ENCODE results near the gene SON.

The SON gene

GRCh38 chr21:33510826-33511225 is 32.0 kb upstream of the SON start:
- DNase-seq (ENCODE audit: low read depth) = no peak
- TF ChIP-seq CTCF (IDR thresholded peaks at IDR 0.05; ENCODE audit: low read length, missing control alignments) = no peak
- H3K4me3 ChIP-seq (replicated peaks; ENCODE audit: low read depth, low read length) = no peak overlapping the region

- TF ChIP-seq CTCF (IDR thresholded peaks at IDR 0.05; ENCODE audit: low read length, missing control alignments) = no peak
- H3K4me3 ChIP-seq (replicated peaks; ENCODE audit: low read depth, low read length) = no peak overlapping the region
- no peak for DNase-seq (ENCODE audit: low read depth)
Measured at GRCh38 chr21:33511639-33512038, 31.2 kb upstream of the SON start.

GRCh38 chr21:33512481-33512880 is 30.4 kb upstream of the SON start:
- no peak for TF ChIP-seq CTCF (IDR thresholded peaks at IDR 0.05; ENCODE audit: low read length, missing control alignments)
- no peak overlapping the region for H3K4me3 ChIP-seq (replicated peaks; ENCODE audit: low read depth, low read length)
- no peak for DNase-seq (ENCODE audit: low read depth)

GRCh38 chr21:33514229-33514628 is 28.6 kb upstream of the SON start:
- no peak overlapping the region for H3K4me3 ChIP-seq (replicated peaks; ENCODE audit: low read depth, low read length)
- peak; percentile 43 for DNase-seq (ENCODE audit: low read depth)
- TF ChIP-seq CTCF (IDR thresholded peaks at IDR 0.05; ENCODE audit: low read length, missing control alignments) = no peak

GRCh38 chr21:33518899-33519298 is 23.9 kb upstream of the SON start:
- no peak for TF ChIP-seq CTCF (IDR thresholded peaks at IDR 0.05; ENCODE audit: low read length, missing control alignments)
- no peak for DNase-seq (ENCODE audit: low read depth)
- H3K4me3 ChIP-seq (replicated peaks; ENCODE audit: low read depth, low read length) = no peak overlapping the region

- DNase-seq (ENCODE audit: low read depth) = no peak
Measured at GRCh38 chr21:33522297-33522952, 20.4 kb upstream of the SON start.

More at GRCh38 chr21:33522297-33522952, 20.4 kb upstream of the SON start:
- no peak for TF ChIP-seq CTCF (IDR thresholded peaks at IDR 0.05; ENCODE audit: low read length, missing control alignments)
- H3K4me3 ChIP-seq (replicated peaks; ENCODE audit: low read depth, low read length) = no peak overlapping the region
